ENCODE results near the gene DYNLL1.
A peak's percentile ranks its signal among the peaks of the same experiment; 100 is the strongest.
"Not testable (repeated sequence)": the region's sequence is repeated elsewhere in the genome, so short reads cannot be mapped to it uniquely, and the experiment has no call there.

DYNLL1 gene

GRCh38 chr12:120495731-120496412 lies at the start of gene DYNLL1:
TSS of gene DYNLL1 (plus strand) at chr12:120496113. CDS start at chr12:120496422, 309 bp downstream.
- DNase-seq (ENCODE audit: low read depth) = peak; percentile 95

GRCh38 chr12:120446844-120447178 lies 49.1 kb upstream of the DYNLL1 start:
- not testable (repeated sequence) for DNase-seq (ENCODE audit: low read depth)

- DNase-seq (ENCODE audit: low read depth) = no peak
Observed at GRCh38 chr12:120447992-120448391, 47.9 kb upstream of the DYNLL1 start.

- not testable (repeated sequence) for DNase-seq (ENCODE audit: low read depth)
Observed at GRCh38 chr12:120452524-120452923, 43.4 kb upstream of the DYNLL1 start.

- DNase-seq (ENCODE audit: low read depth) = no peak
Observed at GRCh38 chr12:120453060-120453750, 42.7 kb upstream of the DYNLL1 start.

GRCh38 chr12:120453977-120454376 lies 41.9 kb upstream of the DYNLL1 start:
- no peak for DNase-seq (ENCODE audit: low read depth)

- DNase-seq (ENCODE audit: low read depth) = no peak
Observed at GRCh38 chr12:120455302-120455701, 40.6 kb upstream of the DYNLL1 start.

- no peak for DNase-seq (ENCODE audit: low read depth)
Observed at GRCh38 chr12:120457133-120457532, 38.8 kb upstream of the DYNLL1 start.

GRCh38 chr12:120460157-120460556 lies 35.8 kb upstream of the DYNLL1 start:
- DNase-seq (ENCODE audit: low read depth) = no peak

- no peak for DNase-seq (ENCODE audit: low read depth)
Observed at GRCh38 chr12:120462099-120462640, 33.7 kb upstream of the DYNLL1 start.

GRCh38 chr12:120463712-120464111 lies 32.2 kb upstream of the DYNLL1 start:
- DNase-seq (ENCODE audit: low read depth) = no peak

GRCh38 chr12:120465756-120466155 lies 30.2 kb upstream of the DYNLL1 start:
- DNase-seq (ENCODE audit: low read depth) = no peak

- DNase-seq (ENCODE audit: low read depth) = peak; percentile 17
Observed at GRCh38 chr12:120466560-120467315, 29.2 kb upstream of the DYNLL1 start.

- DNase-seq (ENCODE audit: low read depth) = no peak
Observed at GRCh38 chr12:120467439-120467838, 28.5 kb upstream of the DYNLL1 start.

GRCh38 chr12:120468325-120468820 lies 27.5 kb upstream of the DYNLL1 start:
- DNase-seq (ENCODE audit: low read depth) = peak; percentile 7

GRCh38 chr12:120468821-120469449 lies 27.0 kb upstream of the DYNLL1 start:
- peak; percentile 47 for DNase-seq (ENCODE audit: low read depth)

- DNase-seq (ENCODE audit: low read depth) = peak; percentile 98
Observed at GRCh38 chr12:120469450-120470149, 26.3 kb upstream of the DYNLL1 start, which contains the start of gene SRSF9. TSS of gene SRSF9 (minus strand) at chr12:120469748. CDS start at chr12:120469609, 139 bp downstream.

- no peak for DNase-seq (ENCODE audit: low read depth)
Observed at GRCh38 chr12:120470150-120470784, 25.6 kb upstream of the DYNLL1 start.

GRCh38 chr12:120472521-120472920 lies 23.4 kb upstream of the DYNLL1 start:
- DNase-seq (ENCODE audit: low read depth) = no peak

GRCh38 chr12:120473807-120474615 lies 21.9 kb upstream of the DYNLL1 start:
- no peak for DNase-seq (ENCODE audit: low read depth)
